NCI-H446 (cell line): ENCODE data around the gene KCNA2.

Experiments
- DNase-seq, 2 experiments: peaks; one replicate each; lab custom pipeline; 2025; lab: John Stamatoyannopoulos, UW

Gene KCNA2

DNA sequence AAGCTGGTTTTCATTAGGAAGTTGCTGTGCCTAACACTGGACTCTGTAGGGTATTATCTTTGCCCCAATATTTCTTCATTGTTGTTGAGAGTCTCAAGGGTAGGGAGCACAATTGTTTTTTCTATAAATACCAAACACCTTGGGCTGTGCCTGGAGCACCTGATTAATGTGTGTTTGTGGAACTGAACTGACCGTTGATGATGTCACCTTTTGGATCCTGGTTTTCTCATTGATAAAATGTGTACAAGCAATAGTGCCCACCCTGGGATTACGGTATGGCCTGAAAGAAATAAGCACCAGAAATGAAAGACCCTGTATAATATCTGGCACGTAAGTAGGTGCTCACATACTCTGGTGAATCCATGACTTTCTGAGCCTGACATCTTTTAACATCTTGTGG, 39.3 kb downstream of the KCNA2 start:
- DNase-seq: no peak

DNA sequence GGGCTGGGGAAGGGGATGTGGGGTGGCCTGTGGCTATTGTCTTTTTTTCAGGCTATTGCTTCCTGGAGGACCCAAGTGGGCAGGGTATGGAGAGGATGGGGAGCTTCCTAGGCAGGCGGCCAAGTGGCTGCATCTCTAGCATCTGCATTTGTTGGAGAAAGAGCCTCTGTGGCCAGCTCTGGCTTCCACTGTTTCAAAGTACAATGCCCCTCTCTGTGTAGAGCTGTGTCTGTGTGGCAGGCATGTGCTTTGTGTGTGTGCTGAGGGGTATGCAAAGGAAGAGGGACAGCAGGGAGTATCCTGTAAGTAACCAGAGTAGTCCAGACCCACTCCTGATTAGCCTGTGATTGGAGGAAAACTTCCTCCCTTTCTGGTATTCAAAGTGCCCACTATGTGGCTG, 40.6 kb downstream of the KCNA2 start:
- DNase-seq: no peak

DNA sequence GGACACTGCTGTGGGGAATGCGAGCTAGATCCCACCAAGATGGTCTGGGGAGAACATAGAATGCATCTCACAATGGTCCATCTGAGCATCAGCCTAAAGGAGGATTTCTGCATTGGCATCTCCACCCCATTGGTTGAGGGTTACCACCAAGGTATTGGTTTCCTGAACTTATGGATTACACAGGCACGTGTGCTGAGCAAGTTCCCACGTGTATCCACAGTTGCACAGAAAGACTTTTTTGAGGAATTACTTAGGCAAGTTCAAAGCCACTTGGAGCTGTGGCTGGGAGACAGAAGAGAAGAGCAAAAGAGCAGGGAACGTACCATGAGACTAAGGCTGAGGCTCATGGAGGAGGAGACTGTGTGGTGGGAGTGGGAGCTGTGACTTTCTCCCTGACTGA, 43.1 kb downstream of the KCNA2 start:
- no peak for DNase-seq

DNA sequence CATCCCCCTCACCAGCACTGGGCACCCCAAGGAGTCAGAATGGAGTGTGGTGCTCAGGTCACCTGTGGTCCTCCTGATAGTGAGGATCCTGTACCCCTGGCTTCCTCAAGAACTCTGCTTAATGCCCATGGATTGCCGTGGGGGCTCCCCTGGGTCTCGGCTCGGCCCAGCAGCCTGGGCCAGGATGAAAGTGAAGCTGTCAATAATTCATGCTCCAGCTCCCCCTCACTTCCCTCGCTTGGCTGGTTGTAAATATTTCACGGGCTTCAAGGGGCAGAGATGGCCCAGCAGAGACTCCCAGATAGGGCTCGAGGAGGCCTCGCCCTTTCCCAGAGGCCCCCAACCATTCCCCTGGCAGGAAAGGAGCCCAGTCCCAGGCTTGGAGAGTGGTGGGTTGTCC, 44.6 kb downstream of the KCNA2 start:
- no peak for DNase-seq

DNA sequence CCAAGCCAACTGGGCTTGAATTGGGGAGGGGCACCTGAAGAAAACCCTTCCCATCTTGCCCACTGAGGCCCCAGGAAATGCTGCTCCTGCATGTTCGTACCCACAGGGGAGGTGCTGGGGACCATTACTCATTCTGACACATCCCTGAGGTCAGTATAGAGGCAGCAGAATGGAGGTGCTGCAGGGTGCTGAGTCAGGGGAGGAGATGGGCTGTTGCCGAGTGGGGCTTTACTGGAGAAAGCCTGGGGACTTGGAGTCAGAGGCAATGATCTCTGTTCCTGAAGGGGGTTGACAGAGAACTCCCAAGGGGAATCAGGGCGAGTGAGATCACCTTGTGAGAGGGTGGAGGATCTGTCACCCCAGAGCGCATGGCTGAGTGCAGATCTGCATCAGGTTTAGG, 47.0 kb downstream of the KCNA2 start:
- no peak for DNase-seq

DNA sequence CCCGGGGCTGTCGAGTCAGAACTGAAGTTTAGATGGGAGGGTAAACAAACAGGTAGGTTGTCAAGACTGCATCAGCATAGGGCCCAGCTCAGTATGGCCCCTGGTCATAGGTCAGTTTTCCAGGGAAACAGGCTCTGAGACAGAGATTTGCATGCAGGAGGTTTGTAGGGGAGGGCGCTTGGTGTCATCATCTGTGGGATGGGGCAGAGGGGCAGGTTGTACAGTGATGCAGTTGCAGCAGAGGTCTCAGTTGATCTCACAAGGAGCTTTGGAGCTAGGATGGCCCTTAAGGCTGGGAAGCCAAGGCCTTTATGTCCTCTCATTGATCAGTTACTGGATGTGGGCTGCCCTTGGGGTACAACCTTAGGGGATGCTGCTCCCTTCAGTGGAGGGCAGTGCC, 48.7 kb downstream of the KCNA2 start:
- no peak for DNase-seq

DNA sequence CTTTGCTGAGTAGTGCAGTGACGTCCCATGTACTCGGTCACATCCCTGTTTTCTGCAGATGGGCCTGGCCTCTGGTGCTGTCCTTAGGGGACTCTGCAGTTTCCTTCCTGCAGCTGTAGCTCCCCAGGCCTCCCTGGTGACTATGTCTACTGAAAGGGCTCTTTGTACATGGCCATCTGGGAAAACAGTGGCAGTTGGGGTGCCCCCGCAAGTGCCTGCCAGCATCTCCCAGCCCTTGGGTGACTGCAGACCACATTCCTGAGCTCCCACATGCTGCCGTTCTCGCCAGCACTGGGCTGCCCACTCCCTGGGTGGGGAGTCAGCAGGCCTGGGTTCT, 49.7 kb downstream of the KCNA2 start:
- peak in 1 of 2 experiments; percentile 48 for DNase-seq

DNA sequence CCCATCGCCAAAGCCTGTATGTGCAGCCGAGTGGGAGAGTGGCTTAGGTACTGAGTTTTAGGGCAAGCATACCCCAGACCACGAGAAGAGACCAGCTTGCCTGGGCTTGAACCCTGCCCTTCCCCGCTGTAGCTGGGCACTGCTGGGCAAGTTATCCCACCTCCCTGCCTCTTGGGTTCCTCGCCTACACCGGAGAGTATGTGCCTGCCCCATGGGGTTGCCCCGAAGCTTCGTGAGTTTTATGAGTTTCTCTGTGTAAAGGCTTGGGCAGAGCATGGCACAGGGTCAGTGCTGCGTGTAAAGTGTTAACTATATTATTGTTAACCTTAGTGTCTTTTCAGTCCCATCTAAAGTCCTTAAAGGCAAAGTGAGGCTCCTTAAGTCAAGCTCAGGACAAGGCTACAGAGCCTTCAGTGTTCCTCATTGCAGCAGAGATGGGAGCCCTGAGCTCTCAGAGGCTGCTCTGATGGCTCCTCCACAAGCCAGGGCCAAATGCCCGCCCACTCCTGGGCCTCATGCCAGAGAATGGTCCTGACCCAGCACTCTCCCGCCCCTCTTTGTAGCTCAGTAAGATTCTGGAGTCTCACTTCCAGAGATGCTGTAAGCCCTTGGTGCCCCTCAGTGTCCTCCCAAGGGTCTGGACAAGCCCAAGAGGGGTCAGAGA, 50.2 kb downstream of the KCNA2 start:
- peak; percentile 18 to 75 for DNase-seq

DNA sequence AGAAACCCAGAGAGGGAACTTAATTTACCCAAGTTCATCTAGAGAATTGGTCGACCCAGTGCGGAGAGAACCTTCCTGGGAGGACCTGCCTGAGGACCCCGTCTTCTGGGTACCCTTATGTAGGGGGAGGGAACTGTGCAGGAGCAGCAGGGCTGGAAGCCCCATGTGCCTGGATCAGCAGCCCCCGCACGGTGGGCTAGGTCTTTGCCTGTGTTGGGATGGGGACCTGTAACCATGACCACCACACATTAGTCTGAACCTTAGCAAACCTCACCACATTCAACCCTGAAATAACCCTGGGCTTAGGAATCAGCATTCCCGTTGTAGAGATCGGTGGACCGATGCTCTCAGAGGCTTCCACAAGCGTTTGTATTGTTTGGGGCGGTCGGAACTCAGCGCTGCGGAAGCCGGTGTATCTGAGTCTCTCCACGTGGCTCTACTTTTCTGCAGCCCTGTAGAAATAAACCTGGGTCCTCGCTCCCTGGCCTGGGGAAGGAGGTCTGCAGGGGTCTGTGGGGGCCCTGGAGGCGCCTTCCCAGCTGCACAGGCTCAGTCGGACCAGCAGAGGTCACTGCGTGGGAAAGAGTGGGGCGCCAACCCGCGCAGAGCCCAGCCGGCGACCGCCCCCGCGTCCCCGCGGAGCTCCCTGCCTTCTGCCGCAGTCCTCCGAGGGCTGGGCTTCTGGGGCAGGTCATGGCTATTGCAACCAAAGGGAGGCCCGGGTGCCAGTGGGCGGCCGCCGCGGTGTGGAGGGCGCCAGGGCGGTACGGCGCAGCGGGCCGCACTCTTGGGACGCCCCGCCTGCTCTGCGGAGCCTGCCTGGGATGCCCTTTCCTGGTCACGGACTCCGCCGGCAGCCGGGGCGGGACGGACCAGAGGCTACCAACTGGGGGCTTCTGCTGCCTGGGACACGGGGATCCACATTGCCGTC, 51.0 kb downstream of the KCNA2 start:
- no peak for DNase-seq

DNA sequence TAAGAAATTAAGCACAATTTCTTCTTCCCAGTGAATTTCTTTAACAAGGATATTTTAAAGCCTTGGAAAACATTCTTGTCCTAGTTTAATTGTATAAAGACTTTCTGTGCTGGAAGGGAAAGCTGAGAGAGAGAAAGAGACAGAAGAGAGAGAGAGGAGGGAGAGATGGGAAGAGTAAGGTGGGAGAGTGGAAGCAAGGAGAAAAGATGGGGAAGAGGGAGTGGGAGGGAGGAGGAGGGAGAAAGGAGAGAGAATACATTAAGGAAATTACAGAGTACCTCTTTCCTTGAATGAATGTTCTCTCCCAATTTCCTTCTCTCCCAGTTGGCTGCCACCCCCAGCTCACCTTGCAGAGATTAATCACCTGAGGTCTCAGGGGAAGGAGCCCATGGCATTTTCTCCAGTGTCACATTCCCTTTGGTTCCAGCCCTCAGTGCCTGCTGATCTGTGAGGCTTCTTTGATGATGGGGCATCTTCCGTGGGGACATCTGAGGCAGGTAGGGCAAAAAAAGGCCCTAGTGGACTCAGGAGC, 54.8 kb downstream of the KCNA2 start:
- DNase-seq: no peak

DNA sequence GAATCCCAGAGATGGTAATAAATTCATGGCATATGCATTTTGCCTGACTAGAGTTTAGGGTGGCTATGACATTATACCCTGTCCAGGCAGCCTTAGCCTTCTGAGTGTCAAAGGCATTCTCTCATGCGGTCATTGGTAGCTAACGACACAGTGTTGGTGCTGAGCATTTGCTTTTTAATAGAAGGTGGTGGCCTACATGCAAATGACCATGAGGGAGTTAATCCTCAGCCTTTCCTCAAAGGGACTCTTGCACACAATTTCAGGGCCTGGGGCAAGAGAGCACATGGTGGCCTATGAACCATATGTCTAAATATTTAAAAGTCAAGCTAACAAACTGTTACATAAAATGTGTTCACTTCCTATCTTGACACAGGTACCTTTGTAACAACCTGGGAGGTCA, 56.3 kb downstream of the KCNA2 start:
- DNase-seq: no peak

DNA sequence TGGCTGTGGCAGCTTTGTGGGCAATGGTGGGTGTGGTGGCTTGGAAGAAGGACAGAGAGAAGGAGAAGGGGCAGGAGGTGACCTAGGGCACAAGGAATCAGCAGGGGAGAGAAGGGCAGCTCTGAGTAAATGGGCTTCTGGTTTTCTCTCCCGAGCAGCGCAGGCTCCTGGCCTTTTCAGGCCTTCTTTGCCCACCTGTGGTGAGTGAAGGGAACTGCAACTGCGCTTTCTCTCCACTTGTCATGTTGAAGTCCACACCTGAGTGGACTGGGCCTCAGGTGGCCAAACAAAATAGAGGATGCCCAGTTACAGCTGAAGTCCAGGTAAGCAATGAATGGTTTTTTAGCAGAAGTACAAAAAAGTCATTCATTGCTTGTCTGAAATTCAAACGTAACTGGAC, 57.8 kb downstream of the KCNA2 start:
- peak in 1 of 2 experiments; percentile 58 for DNase-seq

DNA sequence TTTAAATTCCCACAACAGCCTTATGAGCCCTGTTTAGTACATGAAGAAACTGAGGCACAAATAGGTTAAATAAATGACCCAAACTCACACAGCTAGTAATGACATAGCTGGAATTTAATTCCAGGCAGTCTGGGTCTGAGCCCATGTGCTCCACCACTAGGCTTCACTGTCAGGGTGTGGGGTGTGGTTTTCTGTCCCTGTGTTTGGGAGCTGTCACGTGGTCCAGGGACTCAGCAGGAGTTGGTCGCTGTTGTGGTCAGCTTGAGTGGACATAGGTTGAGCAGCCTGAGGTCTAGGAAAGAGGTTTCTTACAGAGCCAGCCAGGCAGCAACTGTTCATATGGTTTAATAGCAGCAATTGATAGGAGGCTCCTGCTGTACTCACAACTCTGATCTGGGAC, 59.1 kb downstream of the KCNA2 start:
- DNase-seq: no peak

DNA sequence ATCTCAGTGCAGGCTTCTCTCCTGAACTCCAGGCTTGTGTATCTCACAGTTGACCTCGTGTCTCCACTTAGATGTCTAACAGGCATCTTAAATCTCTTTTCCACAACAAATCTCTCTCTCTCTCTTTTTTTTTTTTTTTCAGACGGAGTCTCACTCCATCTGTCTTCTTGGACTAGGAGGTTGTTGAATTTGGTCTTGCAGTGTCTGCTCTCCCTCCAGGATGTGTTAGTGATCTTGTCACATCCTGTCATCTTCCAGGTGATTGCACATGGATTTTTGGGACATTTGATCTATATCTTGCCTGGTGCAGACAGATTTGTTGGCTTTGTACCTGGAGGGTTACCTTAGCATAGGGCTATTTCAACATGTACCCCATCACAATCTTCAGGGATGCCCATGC, 60.7 kb downstream of the KCNA2 start:
- peak in 1 of 2 experiments; percentile 16 for DNase-seq

DNA sequence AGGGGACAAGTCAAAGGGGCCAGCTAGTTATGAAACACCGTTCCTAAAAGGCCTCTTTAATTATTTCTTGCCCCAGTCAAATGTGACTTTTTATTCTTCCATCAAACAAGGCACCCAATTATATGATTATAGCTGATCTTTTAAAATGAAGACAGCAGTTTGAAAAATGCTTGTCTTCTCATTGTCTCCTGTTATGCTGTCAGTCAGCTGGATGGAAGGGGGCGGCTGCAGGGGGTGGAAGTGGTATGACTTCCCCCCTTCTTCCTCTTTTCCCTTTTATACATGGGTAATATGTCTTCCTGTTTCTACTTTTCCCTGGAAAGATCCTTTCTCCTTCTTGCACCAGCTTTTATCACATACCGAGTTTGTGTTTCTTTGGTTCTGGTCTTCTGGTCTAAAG, 61.4 kb downstream of the KCNA2 start:
- DNase-seq: no peak
